ENCODE results near the gene WDR36. TPM values are rescaled to one million over a fixed set of nuclear protein-coding genes. Genes with fewer than 3 reads are reported as not detected.

WDR36 gene
- total RNA-seq, 2 donors from 2014 or later: 28.5 to 32.0 TPM

- TF ChIP-seq CTCF (conservative IDR thresholded peaks at IDR 0.05): no peak
- Histone ChIP-seq H3K9ac (ENCODE audit: extremely low read depth, low read length, poor library complexity, severe bottlenecking) (no peak overlapping the region), H3K4me1 (ENCODE audit: control insufficient read depth, insufficient read depth, low read length) (no peaks in the 10 kb centered on the region), H3K4me3 (ENCODE audit: low read length) (no peak overlapping the region), H3K36me3 (ENCODE audit: control insufficient read depth, insufficient read depth, low read length) (peaks cover 34% of the 10 kb centered on the region), H3K27me3 (ENCODE audit: control insufficient read depth, insufficient read depth, low read length, poor library complexity, severe bottlenecking) (no peaks in the 10 kb centered on the region), H3K27ac (ENCODE audit: low read depth, low read length) (no peak overlapping the region), H3K9me3 (ENCODE audit: control insufficient read depth, low read length) (no peaks in the 10 kb centered on the region)
- no peak overlapping the region for H3K27ac Mint-ChIP-seq
- H3K4me3 Mint-ChIP-seq: no peak overlapping the region
- no peaks in the 10 kb centered on the region for H3K9me3 Mint-ChIP-seq
- peaks cover 14% of the 10 kb centered on the region for H3K4me1 Mint-ChIP-seq
- WGBS, 2 experiments (ENCODE audit: insufficient coverage in 1 of 2, insufficient read length in 1 of 2): 55 to 73% methylated on average over 2 to 3 of the region's 3 CpGs
- peaks cover 20% of the 10 kb centered on the region for H3K36me3 Mint-ChIP-seq (ENCODE audit: low read depth)
- no peaks in the 10 kb centered on the region for H3K27me3 Mint-ChIP-seq (ENCODE audit: insufficient read depth)
- no peak for DNase-seq
Measured at GRCh38 chr5:111129938-111130337, 37.8 kb downstream of the WDR36 start.

DNA sequence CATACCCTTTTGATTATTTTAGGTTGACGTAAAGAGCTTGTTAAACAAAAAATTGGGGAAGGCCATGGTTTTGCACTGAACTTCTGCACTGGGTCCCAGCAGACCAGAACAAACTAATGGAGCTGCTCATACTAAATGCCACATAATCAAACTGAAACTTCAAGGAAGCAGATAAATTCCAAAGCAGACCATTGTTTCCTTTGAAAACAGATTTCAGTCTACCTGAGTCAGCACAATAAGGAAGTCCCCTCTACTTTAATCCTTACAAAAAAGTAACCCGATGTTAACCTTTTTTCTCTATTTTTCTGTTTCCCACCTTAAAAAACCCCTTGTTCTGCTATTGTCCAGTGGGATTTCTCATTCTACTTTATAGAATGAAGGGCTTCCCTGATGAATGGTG, 39.2 kb downstream of the WDR36 start:
- H3K36me3 ChIP-seq (ENCODE audit: control insufficient read depth, insufficient read depth, low read length): peaks cover 22% of the 10 kb centered on the region

DNA sequence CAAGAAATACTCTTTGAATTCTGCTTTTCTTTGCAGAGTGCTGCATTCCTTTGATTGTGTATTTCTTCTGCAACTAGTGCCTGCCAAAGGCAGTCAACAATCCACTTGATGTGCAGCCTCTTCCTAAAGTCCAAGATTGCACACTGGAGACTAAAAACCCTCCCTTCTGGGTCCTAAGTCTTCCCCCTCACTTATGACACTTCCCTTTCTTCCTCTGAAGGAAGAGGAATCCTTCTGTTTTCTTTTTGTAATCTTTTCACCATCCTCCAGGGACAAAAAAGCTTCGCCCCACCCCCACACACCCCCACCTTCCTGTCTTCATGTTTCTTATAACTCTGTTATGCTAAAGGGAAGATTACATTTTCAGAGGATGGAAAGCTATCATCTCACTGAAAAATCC, 39.9 kb downstream of the WDR36 start:
- peaks cover 19% of the 10 kb centered on the region for H3K4me1 Mint-ChIP-seq
- no peaks in the 10 kb centered on the region for H3K27me3 Mint-ChIP-seq (ENCODE audit: insufficient read depth)
- Histone ChIP-seq H3K9me3 (ENCODE audit: control insufficient read depth, low read length) (no peaks in the 10 kb centered on the region), H3K27ac (ENCODE audit: low read depth, low read length) (no peak overlapping the region), H3K36me3 (ENCODE audit: control insufficient read depth, insufficient read depth, low read length) (peaks cover 15% of the 10 kb centered on the region), H3K27me3 (ENCODE audit: control insufficient read depth, insufficient read depth, low read length, poor library complexity, severe bottlenecking) (no peaks in the 10 kb centered on the region), H3K4me3 (ENCODE audit: low read length) (no peak overlapping the region), H3K9ac (ENCODE audit: extremely low read depth, low read length, poor library complexity, severe bottlenecking) (no peak overlapping the region), H3K4me1 (ENCODE audit: control insufficient read depth, insufficient read depth, low read length) (no peaks in the 10 kb centered on the region)
- H3K36me3 Mint-ChIP-seq (ENCODE audit: low read depth): peaks cover 9% of the 10 kb centered on the region
- H3K27ac Mint-ChIP-seq: no peak overlapping the region
- H3K4me3 Mint-ChIP-seq: no peak overlapping the region
- TF ChIP-seq CTCF (conservative IDR thresholded peaks at IDR 0.05): no peak
- no peaks in the 10 kb centered on the region for H3K9me3 Mint-ChIP-seq
- DNase-seq: no peak
- WGBS, 2 experiments (ENCODE audit: insufficient coverage in 1 of 2, insufficient read length in 1 of 2): 83% methylated on average over 1 of the region's 1 CpG; no CpG with 5 or more reads in 1 of the 2 experiments

More for the DNA sequence above, 39.2 kb downstream of the WDR36 start:
- H3K4me1 ChIP-seq (ENCODE audit: control insufficient read depth, insufficient read depth, low read length): no peaks in the 10 kb centered on the region
- no peak overlapping the region for H3K27ac ChIP-seq (ENCODE audit: low read depth, low read length)
- H3K27me3 ChIP-seq (ENCODE audit: control insufficient read depth, insufficient read depth, low read length, poor library complexity, severe bottlenecking): no peaks in the 10 kb centered on the region
- Mint-ChIP-seq H3K27ac (no peak overlapping the region), H3K36me3 (ENCODE audit: low read depth) (peaks cover 15% of the 10 kb centered on the region), H3K27me3 (ENCODE audit: insufficient read depth) (no peaks in the 10 kb centered on the region), H3K4me1 (peaks cover 19% of the 10 kb centered on the region), H3K4me3 (no peak overlapping the region), H3K9me3 (no peaks in the 10 kb centered on the region)
- no peaks in the 10 kb centered on the region for H3K9me3 ChIP-seq (ENCODE audit: control insufficient read depth, low read length)
- WGBS, 2 experiments (ENCODE audit: insufficient coverage in 1 of 2, insufficient read length in 1 of 2): 83% methylated on average over 2 of the region's 2 CpGs; no CpG with 5 or more reads in 1 of the 2 experiments
- TF ChIP-seq CTCF (conservative IDR thresholded peaks at IDR 0.05): no peak
- no peak overlapping the region for H3K9ac ChIP-seq (ENCODE audit: extremely low read depth, low read length, poor library complexity, severe bottlenecking)
- H3K4me3 ChIP-seq (ENCODE audit: low read length): no peak overlapping the region
- no peak for DNase-seq

Data from endodermal cell (in vitro differentiated cells).